GM12892 (cell line): Measurements from ENCODE around the gene ADAT3.

Experiments used
- POLR2A ChIP-seq: IDR thresholded peaks from 2 replicates; pipeline ENCODE4 v1.6.1; 2011; ENCODE audit warnings: low read depth, low read length, control low read depth
- POLR2AphosphoS5 ChIP-seq: IDR thresholded peaks from 2 replicates; pipeline ENCODE4 v1.6.1; 2011; ENCODE audit warnings: low read depth, low read length, control low read depth

DNA sequence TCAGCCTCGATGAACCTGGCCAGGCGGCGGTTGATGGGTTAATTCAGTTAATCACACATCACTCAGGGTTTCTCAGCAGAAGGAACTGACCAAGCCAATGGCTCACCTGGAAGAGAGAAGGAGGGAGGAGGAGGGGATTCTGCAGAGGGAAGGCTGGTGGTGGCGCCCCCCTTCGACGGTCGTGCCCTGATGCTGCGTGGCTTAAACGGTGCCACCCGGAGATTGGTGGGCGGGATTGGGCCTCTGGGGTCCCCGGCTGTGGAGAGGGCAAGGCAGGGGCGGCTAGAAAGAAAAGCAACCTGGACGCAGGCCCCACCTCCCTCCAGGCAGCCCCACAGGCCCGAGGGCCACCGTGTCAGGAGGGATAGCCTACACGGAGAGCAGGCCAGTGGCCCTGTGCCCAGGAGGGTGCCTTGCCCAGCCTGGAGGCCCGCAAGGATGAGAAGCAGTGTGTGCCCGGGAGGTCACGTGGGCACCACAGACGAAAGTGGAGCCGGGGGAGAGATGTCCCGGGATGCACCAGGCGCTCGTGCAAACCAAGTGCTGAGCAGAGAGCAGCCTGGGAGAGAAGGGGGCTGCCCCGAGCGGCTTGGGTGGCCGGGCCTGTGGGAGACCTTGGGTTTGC, 51.8 kb downstream of the ADAT3 start:
- TF ChIP-seq POLR2A (no peak), POLR2AphosphoS5 (no peak)
